Superior temporal gyrus (tissue), 1 donor: ENCODE measurements around the gene STXBP4.

Experiments used
- DNase-seq: peaks from one replicate; pipeline ENCODE4 v3.0.0-alpha.2; 2016; ENCODE audit errors: extremely low spot score

The STXBP4 gene

GRCh38 chr17:54968262-54968987 is at the start of gene STXBP4, which contains the start of gene COX11:
Gene STXBP4 (plus strand): TSS chr17:54968765. CDS start chr17:54986220, 17,455 bp downstream.
Gene COX11 (minus strand): TSS chr17:54968654. CDS start chr17:54968646, 8 bp downstream.
- DNase-seq: peak; percentile 98

- no peak for DNase-seq
Observed at GRCh38 chr17:54919425-54919824, 49.1 kb upstream of the STXBP4 start.

GRCh38 chr17:54920819-54921218 is 47.7 kb upstream of the STXBP4 start:
- no peak for DNase-seq

- no peak for DNase-seq
Observed at GRCh38 chr17:54924405-54924804, 44.2 kb upstream of the STXBP4 start.

- no peak for DNase-seq
Observed at GRCh38 chr17:54927525-54927924, 41.0 kb upstream of the STXBP4 start.

GRCh38 chr17:54932711-54933110 is 35.9 kb upstream of the STXBP4 start:
- DNase-seq: no peak

GRCh38 chr17:54933921-54934320 is 34.6 kb upstream of the STXBP4 start:
- DNase-seq: no peak

- no peak for DNase-seq
Observed at GRCh38 chr17:54935471-54935870, 33.1 kb upstream of the STXBP4 start.

- DNase-seq: no peak
Observed at GRCh38 chr17:54937018-54937417, 31.5 kb upstream of the STXBP4 start.

- no peak for DNase-seq
Observed at GRCh38 chr17:54937426-54937825, 31.1 kb upstream of the STXBP4 start.

- DNase-seq: no peak
Observed at GRCh38 chr17:54941285-54941684, 27.3 kb upstream of the STXBP4 start.

- DNase-seq: no peak
Observed at GRCh38 chr17:54944796-54945195, 23.8 kb upstream of the STXBP4 start.

GRCh38 chr17:54945231-54945630 is 23.3 kb upstream of the STXBP4 start:
- no peak for DNase-seq

- no peak for DNase-seq
Observed at GRCh38 chr17:54945671-54946070, 22.9 kb upstream of the STXBP4 start.

GRCh38 chr17:54947396-54947795 is 21.2 kb upstream of the STXBP4 start:
- DNase-seq: no peak

GRCh38 chr17:54948380-54948779 is 20.2 kb upstream of the STXBP4 start:
- DNase-seq: no peak

GRCh38 chr17:54950116-54950515 is 18.4 kb upstream of the STXBP4 start:
- no peak for DNase-seq

- no peak for DNase-seq
Observed at GRCh38 chr17:54951286-54951685, 17.3 kb upstream of the STXBP4 start.

- DNase-seq: no peak
Observed at GRCh38 chr17:54956791-54957190, 11.8 kb upstream of the STXBP4 start.

GRCh38 chr17:54967621-54968261 is 824 bp upstream of the STXBP4 start:
- peak; percentile 31 for DNase-seq

GRCh38 chr17:54968988-54969332 is 395 bp downstream of the STXBP4 start:
- DNase-seq: no peak

GRCh38 chr17:54969658-54970572 is 1.4 kb downstream of the STXBP4 start:
- no peak for DNase-seq
